Measurements from ENCODE around the gene NEO1. TPM values are rescaled to one million over a fixed set of nuclear protein-coding genes. Genes with fewer than 3 reads are reported as not detected.

NEO1 gene
- total and polyA plus RNA-seq, 11 donors, result 4.4 to 31.5 (median 11.9) TPM

- no peaks in the 10 kb centered on the region for H3K9me3 ChIP-seq
- no peak overlapping the region for H3K27ac ChIP-seq
- H3K4me3 ChIP-seq, result no peak overlapping the region
- 80 to 87% (median 83%) methylated on average over 2 of the region's 2 CpGs for WGBS, 4 donors
- intact Hi-C loops (cut with DNase I), result no loop called here
- H3K4me1 ChIP-seq, result no peaks in the 10 kb centered on the region
- ATAC-seq (no peak), DNase-seq (no peak)
- TF ChIP-seq, protein P1, sequence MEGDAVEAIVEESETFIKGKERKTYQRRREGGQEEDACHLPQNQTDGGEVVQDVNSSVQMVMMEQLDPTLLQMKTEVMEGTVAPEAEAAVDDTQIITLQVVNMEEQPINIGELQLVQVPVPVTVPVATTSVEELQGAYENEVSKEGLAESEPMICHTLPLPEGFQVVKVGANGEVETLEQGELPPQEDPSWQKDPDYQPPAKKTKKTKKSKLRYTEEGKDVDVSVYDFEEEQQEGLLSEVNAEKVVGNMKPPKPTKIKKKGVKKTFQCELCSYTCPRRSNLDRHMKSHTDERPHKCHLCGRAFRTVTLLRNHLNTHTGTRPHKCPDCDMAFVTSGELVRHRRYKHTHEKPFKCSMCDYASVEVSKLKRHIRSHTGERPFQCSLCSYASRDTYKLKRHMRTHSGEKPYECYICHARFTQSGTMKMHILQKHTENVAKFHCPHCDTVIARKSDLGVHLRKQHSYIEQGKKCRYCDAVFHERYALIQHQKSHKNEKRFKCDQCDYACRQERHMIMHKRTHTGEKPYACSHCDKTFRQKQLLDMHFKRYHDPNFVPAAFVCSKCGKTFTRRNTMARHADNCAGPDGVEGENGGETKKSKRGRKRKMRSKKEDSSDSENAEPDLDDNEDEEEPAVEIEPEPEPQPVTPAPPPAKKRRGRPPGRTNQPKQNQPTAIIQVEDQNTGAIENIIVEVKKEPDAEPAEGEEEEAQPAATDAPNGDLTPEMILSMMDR (IDR thresholded peaks at IDR 0.05), result no peak
- TF ChIP-seq POLR2A (IDR thresholded peaks at IDR 0.05), result no peak
- no peaks in the 10 kb centered on the region for H3K36me3 ChIP-seq
- peaks cover 0 to 28% (median 0%) of the 10 kb centered on the region in 9 donors for H3K27me3 ChIP-seq
These were observed 32.6 kb upstream of the NEO1 start for GRCh38 chr15:73019601-73020146.

GRCh38 chr15:73021139-73021621 is 31.1 kb upstream of the NEO1 start:
- DNase-seq (no peak), ATAC-seq (no peak)
- TF ChIP-seq, protein P1 (IDR thresholded peaks at IDR 0.05), result no peak
- TF ChIP-seq POLR2A (IDR thresholded peaks at IDR 0.05), result no peak
- H3K9me3 ChIP-seq, result no peaks in the 10 kb centered on the region
- no peak overlapping the region for H3K4me3 ChIP-seq
- H3K27me3 ChIP-seq, result peaks cover 0 to 32% (median 4%) of the 10 kb centered on the region in 9 donors
- no peaks in the 10 kb centered on the region for H3K36me3 ChIP-seq
- no peaks in the 10 kb centered on the region for H3K4me1 ChIP-seq
- intact Hi-C loops (cut with DNase I), result no loop called here
- 40 to 60% (median 43%) methylated on average over 8 of the region's 8 CpGs for WGBS, 4 donors
- no peak overlapping the region for H3K27ac ChIP-seq

DNA sequence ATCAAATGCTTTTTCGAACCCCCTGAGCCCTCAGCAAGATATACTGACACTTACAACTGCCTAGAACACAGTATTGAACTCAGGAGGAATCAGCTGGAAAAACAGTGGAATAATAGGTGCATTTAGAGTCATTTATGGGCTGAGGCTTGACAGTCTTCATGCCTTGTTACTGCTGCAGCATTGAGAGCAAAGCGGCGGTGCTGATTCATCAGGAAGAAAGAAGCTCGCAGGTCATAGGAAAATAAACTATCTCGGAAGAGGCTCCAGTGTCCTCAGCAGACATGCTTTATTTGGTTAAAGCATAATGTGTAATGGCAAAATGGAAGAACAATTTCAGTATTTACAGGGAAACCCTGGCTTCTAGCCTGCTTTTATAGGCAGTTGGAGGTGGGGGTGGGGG is 30.1 kb upstream of the NEO1 start:
- Histone ChIP-seq H3K27me3 (peaks cover 0 to 36% (median 7%) of the 10 kb centered on the region in 9 donors), H3K4me1 (no peaks in the 10 kb centered on the region), H3K9me3 (no peaks in the 10 kb centered on the region), H3K27ac (no peak overlapping the region), H3K36me3 (no peaks in the 10 kb centered on the region), H3K4me3 (no peak overlapping the region)
- TF ChIP-seq POLR2A (IDR thresholded peaks at IDR 0.05), result no peak
- TF ChIP-seq, protein P1 (IDR thresholded peaks at IDR 0.05), result no peak
- ATAC-seq (no peak), DNase-seq (no peak)
- WGBS, 4 donors, result 60 to 72% (median 67%) methylated on average over 5 of the region's 5 CpGs
- intact Hi-C loops (cut with DNase I), result no loop called here

DNA sequence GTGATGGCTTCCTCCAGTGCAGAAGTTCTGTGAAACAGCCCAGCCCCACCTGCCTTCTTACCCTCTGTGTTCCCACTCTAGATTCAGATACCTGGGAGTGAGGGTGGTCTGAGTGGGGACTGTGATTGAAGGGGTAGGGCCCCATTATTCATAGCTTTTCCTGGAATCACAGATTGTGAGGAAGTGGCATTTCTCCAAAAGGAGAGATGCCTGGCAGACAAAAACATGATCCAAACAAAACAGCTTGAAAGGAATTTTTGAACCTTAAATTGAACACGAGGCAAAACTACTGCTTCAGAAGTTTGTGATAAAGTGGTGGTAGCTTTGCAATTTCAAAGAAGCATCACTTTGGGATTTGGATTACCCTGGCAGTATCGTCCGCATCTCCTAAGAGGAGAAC is 29.2 kb upstream of the NEO1 start:
- ATAC-seq (no peak), DNase-seq (no peak)
- 70 to 80% (median 75%) methylated on average over 3 of the region's 3 CpGs for WGBS, 4 donors
- intact Hi-C loops (cut with DNase I), result no loop called here
- TF ChIP-seq, protein P1 (IDR thresholded peaks at IDR 0.05), result no peak
- TF ChIP-seq POLR2A (IDR thresholded peaks at IDR 0.05), result no peak
- Histone ChIP-seq H3K27me3 (peaks cover 0 to 44% (median 7%) of the 10 kb centered on the region in 9 donors), H3K4me3 (no peak overlapping the region), H3K4me1 (no peaks in the 10 kb centered on the region), H3K27ac (no peak overlapping the region), H3K9me3 (no peaks in the 10 kb centered on the region), H3K36me3 (no peaks in the 10 kb centered on the region)
